ENCODE results near the gene GALNT16.

Gene GALNT16

GRCh38 chr14:69373104-69373503, 113.1 kb downstream of the GALNT16 start:
- H3K27me3 ChIP-seq (ENCODE audit: control insufficient read depth, low read length): no peaks in the 10 kb centered on the region
- H3K9me2 ChIP-seq (replicated peaks; ENCODE audit: control insufficient read depth, low read length): no peaks in the 10 kb centered on the region
- TF ChIP-seq CTCF (IDR thresholded peaks at IDR 0.05; ENCODE audit: low read depth, low read length, poor library complexity, severe bottlenecking) (no peak), EZH2phosphoT487 (IDR thresholded peaks at IDR 0.05; ENCODE audit: borderline replicate concordance, low read length) (no peak)
- H3F3A ChIP-seq (ENCODE audit: control insufficient read depth, insufficient read depth): peaks cover 5% of the 10 kb centered on the region; the same call in 1 of the 2 replicates
- H3K9me3 ChIP-seq (ENCODE audit: control insufficient read depth, insufficient read depth, low read length): no peaks in the 10 kb centered on the region; the same call in 1 of the 2 replicates
- H3K4me3 ChIP-seq (ENCODE audit: low read length): no peak overlapping the region
- no peak overlapping the region for H3K4me2 ChIP-seq (ENCODE audit: low read length)
- H3K27ac ChIP-seq (ENCODE audit: low read depth, low read length): no peak overlapping the region
- no peaks in the 10 kb centered on the region for H3K79me2 ChIP-seq (ENCODE audit: control insufficient read depth, low read length)
- peaks cover 33% of the 10 kb centered on the region for H3K36me3 ChIP-seq (ENCODE audit: control insufficient read depth, low read length)
- H3K4me1 ChIP-seq (ENCODE audit: control insufficient read depth, low read length): no peaks in the 10 kb centered on the region
- H4K20me1 ChIP-seq (ENCODE audit: control insufficient read depth, insufficient read depth, low read depth, low read length): no peaks in the 10 kb centered on the region

GRCh38 chr14:69374235-69374634, 114.3 kb downstream of the GALNT16 start:
- Histone ChIP-seq H3K9me2 (replicated peaks; ENCODE audit: control insufficient read depth, low read length) (no peaks in the 10 kb centered on the region), H3K4me1 (ENCODE audit: control insufficient read depth, low read length) (no peaks in the 10 kb centered on the region), H3K36me3 (ENCODE audit: control insufficient read depth, low read length) (peaks cover 43% of the 10 kb centered on the region), H3F3A (ENCODE audit: control insufficient read depth, insufficient read depth) (peaks cover 8% of the 10 kb centered on the region; the same call in 1 of the 2 replicates), H3K9me3 (ENCODE audit: control insufficient read depth, insufficient read depth, low read length) (no peaks in the 10 kb centered on the region; the same call in 1 of the 2 replicates), H4K20me1 (ENCODE audit: control insufficient read depth, insufficient read depth, low read depth, low read length) (no peaks in the 10 kb centered on the region), H3K27ac (ENCODE audit: low read depth, low read length) (no peak overlapping the region), H3K4me3 (ENCODE audit: low read length) (no peak overlapping the region), H3K79me2 (ENCODE audit: control insufficient read depth, low read length) (no peaks in the 10 kb centered on the region), H3K4me2 (ENCODE audit: low read length) (no peak overlapping the region), H3K27me3 (ENCODE audit: control insufficient read depth, low read length) (no peaks in the 10 kb centered on the region)
- TF ChIP-seq CTCF (IDR thresholded peaks at IDR 0.05; ENCODE audit: low read depth, low read length, poor library complexity, severe bottlenecking) (no peak), EZH2phosphoT487 (IDR thresholded peaks at IDR 0.05; ENCODE audit: borderline replicate concordance, low read length) (no peak)

GRCh38 chr14:69375182-69375581, 115.2 kb downstream of the GALNT16 start:
- Histone ChIP-seq H4K20me1 (ENCODE audit: control insufficient read depth, insufficient read depth, low read depth, low read length) (no peaks in the 10 kb centered on the region), H3K36me3 (ENCODE audit: control insufficient read depth, low read length) (peaks cover 53% of the 10 kb centered on the region), H3K27ac (ENCODE audit: low read depth, low read length) (no peak overlapping the region), H3K79me2 (ENCODE audit: control insufficient read depth, low read length) (no peaks in the 10 kb centered on the region), H3K27me3 (ENCODE audit: control insufficient read depth, low read length) (no peaks in the 10 kb centered on the region), H3K4me3 (ENCODE audit: low read length) (no peak overlapping the region), H3K9me2 (replicated peaks; ENCODE audit: control insufficient read depth, low read length) (no peaks in the 10 kb centered on the region), H3K9me3 (ENCODE audit: control insufficient read depth, insufficient read depth, low read length) (no peaks in the 10 kb centered on the region; the same call in 1 of the 2 replicates), H3K4me2 (ENCODE audit: low read length) (no peak overlapping the region), H3K4me1 (ENCODE audit: control insufficient read depth, low read length) (no peaks in the 10 kb centered on the region), H3F3A (ENCODE audit: control insufficient read depth, insufficient read depth) (peaks cover 8% of the 10 kb centered on the region; the same call in 1 of the 2 replicates)
- no peak for TF ChIP-seq CTCF (IDR thresholded peaks at IDR 0.05; ENCODE audit: low read depth, low read length, poor library complexity, severe bottlenecking)
- TF ChIP-seq EZH2phosphoT487 (IDR thresholded peaks at IDR 0.05; ENCODE audit: borderline replicate concordance, low read length): no peak

Measured in DOHH2 (cell line).